Left ventricle myocardium inferior (tissue), 1 donor: Measurements from ENCODE around the gene KIAA1217. TPM values are rescaled to one million over a fixed set of nuclear protein-coding genes. Genes with fewer than 3 reads are reported as not detected.

ENCODE experiments used
- DNase-seq: peaks from one replicate; pipeline ENCODE4 v3.0.0-alpha.2; 2020
- H3K27ac ChIP-seq: fragments of 200-600 bp; replicated peaks from 2 replicates; pipeline ENCODE4 v1.8.0; 2021
- H3K27me3 ChIP-seq: fragments of 200-600 bp; 2 replicates; pipeline ENCODE4 v1.8.0; 2021; ENCODE audit warnings: low read depth
- H3K36me3 ChIP-seq: fragments of 200-600 bp; 2 replicates; pipeline ENCODE4 v1.8.0; 2021
- H3K4me1 ChIP-seq: fragments of 200-600 bp; 2 replicates; pipeline ENCODE4 v1.8.0; 2021
- H3K4me3 ChIP-seq: fragments of 200-600 bp; 2 replicates; pipeline ENCODE4 v1.8.0; 2021; ENCODE audit warnings: mild to moderate bottlenecking, moderate library complexity
- H3K9me3 ChIP-seq: fragments of 200-600 bp; replicated peaks from 2 replicates; pipeline ENCODE4 v1.8.0; 2021
- intact Hi-C: fragments of 100-400 bp; cut with micrococcal nuclease; formaldehyde crosslinking; loops from one replicate; pipeline ENCODE4 v1.11.0; 2022
- total RNA-seq: library from RNA; stranded (reverse); fragmentation: NEBNext Ultra II Directional; extraction: Animal tissue kit (Norgen Biotek cat#: 25700); gene quantifications from one replicate; pipeline ENCODE4 v1.2.1, GENCODE V29; 2021
- TF ChIP-seq, protein P1 (sequence below): fragments of 200-600 bp; IDR thresholded peaks from 2 replicates; pipeline ENCODE4 v1.8.0; 2021; ENCODE audit warnings: antibody characterized with exemption, mild to moderate bottlenecking, borderline replicate concordance
- donor health status: DM: no; HTN: yes; CAD: no; lungs with severe emphysema.

KIAA1217 gene
- total RNA-seq, 1 donor from 2014 or later, result 30.2 TPM

DNA sequence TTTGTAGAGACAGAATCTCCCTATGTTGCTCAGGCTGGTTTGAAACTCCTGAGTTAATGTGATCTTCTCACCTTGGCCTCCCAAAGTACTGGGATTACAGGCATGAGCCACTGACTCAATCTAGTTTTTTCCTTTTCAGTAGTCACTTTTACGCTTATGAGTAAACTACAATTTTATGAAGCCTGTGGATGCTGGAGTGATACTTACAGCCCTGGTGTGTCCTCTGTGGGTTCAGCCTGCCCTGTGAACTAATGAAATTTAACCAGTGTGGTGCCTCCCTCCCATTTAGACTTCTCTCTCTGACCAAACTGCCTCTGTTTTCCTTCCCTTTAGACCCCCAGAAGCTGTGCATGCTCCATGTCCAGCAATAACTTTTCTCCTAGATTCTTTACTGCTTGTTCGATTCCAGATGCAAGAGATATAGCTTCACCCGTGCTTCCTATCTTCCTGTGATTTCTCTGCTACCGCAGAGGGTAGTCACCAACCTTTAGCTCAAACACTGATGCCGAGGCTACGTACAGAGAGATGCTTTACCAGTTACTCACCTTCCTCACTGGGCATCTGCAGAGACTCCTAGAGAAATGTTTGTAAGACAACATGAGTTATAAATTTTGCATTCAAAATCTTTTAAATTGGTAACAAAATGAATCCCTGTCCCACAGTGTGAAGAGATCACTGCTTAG lies 90.8 kb downstream of the KIAA1217 start:
- H3K27ac ChIP-seq, result no peak overlapping the region
- TF ChIP-seq, protein P1, sequence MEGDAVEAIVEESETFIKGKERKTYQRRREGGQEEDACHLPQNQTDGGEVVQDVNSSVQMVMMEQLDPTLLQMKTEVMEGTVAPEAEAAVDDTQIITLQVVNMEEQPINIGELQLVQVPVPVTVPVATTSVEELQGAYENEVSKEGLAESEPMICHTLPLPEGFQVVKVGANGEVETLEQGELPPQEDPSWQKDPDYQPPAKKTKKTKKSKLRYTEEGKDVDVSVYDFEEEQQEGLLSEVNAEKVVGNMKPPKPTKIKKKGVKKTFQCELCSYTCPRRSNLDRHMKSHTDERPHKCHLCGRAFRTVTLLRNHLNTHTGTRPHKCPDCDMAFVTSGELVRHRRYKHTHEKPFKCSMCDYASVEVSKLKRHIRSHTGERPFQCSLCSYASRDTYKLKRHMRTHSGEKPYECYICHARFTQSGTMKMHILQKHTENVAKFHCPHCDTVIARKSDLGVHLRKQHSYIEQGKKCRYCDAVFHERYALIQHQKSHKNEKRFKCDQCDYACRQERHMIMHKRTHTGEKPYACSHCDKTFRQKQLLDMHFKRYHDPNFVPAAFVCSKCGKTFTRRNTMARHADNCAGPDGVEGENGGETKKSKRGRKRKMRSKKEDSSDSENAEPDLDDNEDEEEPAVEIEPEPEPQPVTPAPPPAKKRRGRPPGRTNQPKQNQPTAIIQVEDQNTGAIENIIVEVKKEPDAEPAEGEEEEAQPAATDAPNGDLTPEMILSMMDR, result no peak
- no peaks in the 10 kb centered on the region for H3K27me3 ChIP-seq
- peaks cover 29% of the 10 kb centered on the region for H3K4me1 ChIP-seq
- no peaks in the 10 kb centered on the region for H3K36me3 ChIP-seq
- no peaks in the 10 kb centered on the region for H3K9me3 ChIP-seq
- no peak overlapping the region for H3K4me3 ChIP-seq
- intact Hi-C loops, result no loop called here
- no peak for DNase-seq

DNA sequence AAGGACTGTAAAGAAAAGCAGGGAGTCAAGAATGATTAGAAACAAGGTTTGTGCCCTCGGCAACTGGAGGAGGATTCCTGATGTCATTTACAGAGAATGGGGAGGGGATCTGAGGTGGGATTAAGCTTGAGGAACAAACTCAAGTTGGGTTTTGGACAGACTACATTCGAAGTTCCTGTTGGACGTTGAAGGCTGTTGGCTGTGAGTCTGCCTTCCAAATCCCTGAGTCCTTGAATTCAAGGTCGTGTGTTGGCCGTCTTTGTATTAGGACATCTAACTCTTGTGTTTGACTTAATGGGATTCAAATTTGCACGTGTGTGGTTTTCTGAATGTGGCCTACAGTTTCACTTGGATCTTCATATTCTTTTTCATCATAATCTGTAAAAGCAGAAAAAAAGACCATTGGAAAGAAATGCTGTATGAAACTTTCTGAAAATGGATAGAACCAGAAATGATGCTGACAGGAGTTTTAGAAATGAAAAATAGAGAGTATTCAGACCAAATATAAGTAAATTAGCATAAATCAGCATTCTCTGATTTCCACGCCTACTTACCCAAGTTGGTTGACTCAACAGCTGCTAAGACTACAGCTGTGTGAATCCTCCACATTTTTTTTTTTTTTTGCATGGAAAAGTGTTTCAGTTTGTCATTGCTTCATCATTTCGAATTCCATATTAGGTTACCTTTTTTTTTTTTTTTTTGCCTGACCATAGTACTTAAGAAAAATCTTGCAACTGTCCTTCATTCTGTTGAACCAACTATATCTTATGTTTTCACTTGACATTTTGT lies 94.8 kb downstream of the KIAA1217 start:
- Histone ChIP-seq H3K27ac (peak overlapping the region; percentile 39), H3K9me3 (no peaks in the 10 kb centered on the region)

DNA sequence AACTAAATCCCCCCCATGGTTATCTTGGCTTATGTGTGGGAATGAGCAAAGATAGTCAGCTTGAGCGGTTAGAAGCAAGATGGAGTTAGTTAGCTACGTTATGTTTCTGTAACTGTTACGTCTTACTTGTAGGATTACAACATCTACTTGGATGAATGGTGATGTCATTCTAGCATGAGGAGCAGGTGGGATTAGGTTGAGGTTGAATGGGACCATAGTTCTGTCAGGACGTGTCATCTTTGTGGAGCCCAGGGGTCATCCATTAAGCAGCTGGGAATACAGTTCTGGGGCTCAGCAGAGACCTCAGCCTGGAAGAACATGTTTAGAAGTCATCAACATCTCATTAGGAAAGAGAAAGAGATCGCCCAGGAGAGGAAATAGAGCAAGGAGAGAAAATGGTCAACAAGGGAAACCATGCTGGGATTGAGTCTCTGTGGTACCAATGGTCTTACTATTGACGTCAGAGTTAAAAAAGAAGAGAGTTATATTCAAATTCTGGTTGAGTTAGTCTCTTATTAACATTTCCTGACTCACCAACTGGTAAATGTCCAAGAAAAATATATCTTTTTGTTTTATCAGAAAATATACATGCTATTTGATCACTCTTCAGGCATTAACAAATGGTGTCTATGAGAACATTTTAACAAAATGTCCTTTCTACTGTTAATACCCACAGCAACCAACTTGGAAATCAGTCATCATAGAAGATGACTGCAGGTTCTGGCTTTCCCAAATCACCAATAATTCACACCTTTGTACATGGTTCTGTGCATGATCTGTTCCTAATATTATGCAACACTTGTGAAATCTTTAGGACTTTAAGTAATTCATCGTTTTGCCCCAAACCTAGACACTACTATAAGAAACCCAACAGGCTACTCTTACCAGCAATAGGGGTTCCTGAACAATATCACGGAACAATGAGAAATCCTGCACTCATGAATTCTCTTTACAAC lies 96.9 kb downstream of the KIAA1217 start:
- Histone ChIP-seq H3K36me3 (no peaks in the 10 kb centered on the region), H3K9me3 (no peaks in the 10 kb centered on the region), H3K4me1 (peaks cover 70% of the 10 kb centered on the region), H3K4me3 (no peak overlapping the region), H3K27me3 (no peaks in the 10 kb centered on the region), H3K27ac (peak overlapping the region; percentile 83)
- TF ChIP-seq, protein P1, result no peak
- intact Hi-C loops, result no loop called here
- DNase-seq, result no peak

More for the DNA sequence above, 94.8 kb downstream of the KIAA1217 start:
- intact Hi-C loops, result no loop called here
- no peaks in the 10 kb centered on the region for H3K36me3 ChIP-seq
- TF ChIP-seq, protein P1, result no peak
- peaks cover 53% of the 10 kb centered on the region for H3K4me1 ChIP-seq
- no peak overlapping the region for H3K4me3 ChIP-seq
- H3K27me3 ChIP-seq, result no peaks in the 10 kb centered on the region
- no peak for DNase-seq

DNA sequence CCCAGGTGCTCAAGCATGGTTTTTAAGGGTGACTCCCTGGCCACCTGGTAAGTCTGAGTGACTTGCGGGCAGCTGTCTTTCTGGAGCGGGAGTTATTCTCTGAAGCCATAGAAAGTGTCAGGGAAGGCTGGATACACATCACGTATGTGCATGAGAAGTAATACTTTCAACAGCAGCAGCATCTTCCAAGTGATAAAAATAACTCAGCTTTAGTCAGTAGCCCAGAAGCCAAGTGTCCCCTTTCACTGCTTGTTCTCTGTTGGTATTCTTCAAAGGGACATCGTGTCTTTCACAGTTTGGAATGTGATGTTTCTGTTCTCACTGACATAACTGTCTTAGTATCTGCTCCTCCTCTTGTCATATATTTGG lies 97.6 kb downstream of the KIAA1217 start:
- DNase-seq, result no peak

More for the DNA sequence above, 97.6 kb downstream of the KIAA1217 start:
- intact Hi-C loops, result no loop called here
- Histone ChIP-seq H3K36me3 (no peaks in the 10 kb centered on the region), H3K27me3 (no peaks in the 10 kb centered on the region), H3K4me1 (peaks cover 70% of the 10 kb centered on the region), H3K4me3 (peak overlapping the region; percentile 14), H3K27ac (peak overlapping the region; percentile 83), H3K9me3 (no peaks in the 10 kb centered on the region)
- TF ChIP-seq, protein P1, result no peak
